Osteoblast (primary cell): ENCODE data around the gene JMJD4. TPM values are rescaled to one million over a fixed set of nuclear protein-coding genes. Genes with fewer than 3 reads are reported as not detected.

Experiments
- DNase-seq: peaks from one replicate; pipeline ENCODE4 v3.0.0; 2011; ENCODE audit warnings: low spot score, mixed read lengths; ENCODE audit not compliant: insufficient read length; ENCODE audit errors: missing footprints
- H2AFZ ChIP-seq: 2 replicates; pipeline ENCODE4 v1.6.0; 2011; ENCODE audit warnings: mild to moderate bottlenecking, low read length
- H3K27ac ChIP-seq: 2 replicates; pipeline ENCODE4 v1.5.1; 2011; ENCODE audit warnings: mild to moderate bottlenecking, low read depth, low read length, moderate library complexity
- H3K27me3 ChIP-seq: 2 replicates; pipeline ENCODE4 v1.6.0; 2012; ENCODE audit warnings: mild to moderate bottlenecking, control low read depth, inconsistent platforms, low read length, moderate library complexity; ENCODE audit not compliant: insufficient read depth
- H3K36me3 ChIP-seq: 2 replicates; pipeline ENCODE4 v1.5.1; 2011; ENCODE audit warnings: mild to moderate bottlenecking, low read length, control low read depth, moderate library complexity; ENCODE audit not compliant: insufficient read depth
- H3K4me1 ChIP-seq: 2 replicates; pipeline ENCODE4 v1.5.1; 2011; ENCODE audit warnings: mild to moderate bottlenecking, low read length, control low read depth, moderate library complexity; ENCODE audit not compliant: insufficient read depth
- H3K4me2 ChIP-seq: 2 replicates; pipeline ENCODE4 v1.6.0; 2011; ENCODE audit warnings: mild to moderate bottlenecking, low read length; ENCODE audit not compliant: insufficient read depth
- H3K4me3 ChIP-seq: fragments of 200-600 bp; sonication (generic); 3 replicates; pipeline ENCODE4 v1.5.1; 2012; ENCODE audit warnings: mild to moderate bottlenecking, low read length, inconsistent platforms; ENCODE audit not compliant: insufficient read depth
- H3K79me2 ChIP-seq: 2 replicates; pipeline ENCODE4 v1.6.0; 2012; ENCODE audit warnings: mild to moderate bottlenecking, low read length, control low read depth, inconsistent platforms; ENCODE audit not compliant: insufficient read depth
- H3K9me3 ChIP-seq: 2 replicates; pipeline ENCODE4 v1.5.1; 2011; ENCODE audit warnings: low read depth, low read length, control low read depth
- H4K20me1 ChIP-seq: 2 replicates; pipeline ENCODE4 v1.6.0; 2012; ENCODE audit warnings: mild to moderate bottlenecking, low read length, control low read depth; ENCODE audit not compliant: insufficient read depth
- CTCF ChIP-seq: IDR thresholded peaks from 2 replicates; pipeline ENCODE4 v1.5.1; 2011; ENCODE audit warnings: mild to moderate bottlenecking, low read depth, low read length, moderate library complexity; ENCODE audit errors: extremely low read depth
- total RNA-seq: library from RNA; depleted of rRNA; stranded (reverse); fragments of >200 nt; gene quantifications from 2 replicates; pipeline ENCODE4 v1.2.3, GENCODE V29; 2012

The JMJD4 gene
- total RNA-seq, 1 donor: 27.5 TPM

GRCh38 chr1:227747382-227747781 lies 12.3 kb upstream of the JMJD4 start:
- no peak overlapping the region for H3K27ac ChIP-seq
- peaks cover 73% of the 10 kb centered on the region for H4K20me1 ChIP-seq
- no peaks in the 10 kb centered on the region for H3K4me1 ChIP-seq
- DNase-seq: peak; percentile 29
- H3K4me2 ChIP-seq: no peak overlapping the region
- H2AFZ ChIP-seq: no peak overlapping the region
- TF ChIP-seq CTCF: no peak
- H3K79me2 ChIP-seq: peaks cover 85% of the 10 kb centered on the region
- H3K9me3 ChIP-seq: no peaks in the 10 kb centered on the region
- no peaks in the 10 kb centered on the region for H3K27me3 ChIP-seq
- H3K36me3 ChIP-seq: peaks cover 11% of the 10 kb centered on the region
- no peak overlapping the region for H3K4me3 ChIP-seq

- no peaks in the 10 kb centered on the region for H3K27me3 ChIP-seq
- peak; percentile 53 for DNase-seq
- H4K20me1 ChIP-seq: peaks cover 75% of the 10 kb centered on the region
- no peak for TF ChIP-seq CTCF
- H3K9me3 ChIP-seq: no peaks in the 10 kb centered on the region
- peaks cover 11% of the 10 kb centered on the region for H3K36me3 ChIP-seq
- no peak overlapping the region for H3K4me3 ChIP-seq
- H3K4me1 ChIP-seq: no peaks in the 10 kb centered on the region
- no peak overlapping the region for H2AFZ ChIP-seq
- H3K79me2 ChIP-seq: peaks cover 86% of the 10 kb centered on the region
- H3K27ac ChIP-seq: no peak overlapping the region
- H3K4me2 ChIP-seq: no peak overlapping the region
Measured at GRCh38 chr1:227746676-227747075, 11.6 kb upstream of the JMJD4 start.

- peaks cover 11% of the 10 kb centered on the region for H3K36me3 ChIP-seq
- TF ChIP-seq CTCF: no peak
- H3K27ac ChIP-seq: no peak overlapping the region
- H3K27me3 ChIP-seq: no peaks in the 10 kb centered on the region
- H3K4me1 ChIP-seq: no peaks in the 10 kb centered on the region
- peak; percentile 58 for DNase-seq
- peaks cover 77% of the 10 kb centered on the region for H4K20me1 ChIP-seq
- peaks cover 90% of the 10 kb centered on the region for H3K79me2 ChIP-seq
- H3K4me2 ChIP-seq: no peak overlapping the region
- no peak overlapping the region for H3K4me3 ChIP-seq
- no peaks in the 10 kb centered on the region for H3K9me3 ChIP-seq
- no peak overlapping the region for H2AFZ ChIP-seq
Measured at GRCh38 chr1:227745568-227746265, 10.6 kb upstream of the JMJD4 start.

GRCh38 chr1:227744668-227745067 lies 9.6 kb upstream of the JMJD4 start:
- peaks cover 92% of the 10 kb centered on the region for H3K79me2 ChIP-seq
- H3K27ac ChIP-seq: no peak overlapping the region
- H3K4me1 ChIP-seq: no peaks in the 10 kb centered on the region
- DNase-seq: no peak
- peaks cover 77% of the 10 kb centered on the region for H4K20me1 ChIP-seq
- H3K4me2 ChIP-seq: no peak overlapping the region
- H2AFZ ChIP-seq: no peak overlapping the region
- no peak overlapping the region for H3K4me3 ChIP-seq
- TF ChIP-seq CTCF: no peak
- H3K9me3 ChIP-seq: no peaks in the 10 kb centered on the region
- peaks cover 10% of the 10 kb centered on the region for H3K36me3 ChIP-seq
- H3K27me3 ChIP-seq: no peaks in the 10 kb centered on the region
